ENCODE results near the gene CHRM1. TPM values are rescaled to one million over a fixed set of nuclear protein-coding genes. Genes with fewer than 3 reads are reported as not detected.

Gene CHRM1
- total and polyA plus RNA-seq, 2 donors = 0.05 TPM; not detected in 1

DNA sequence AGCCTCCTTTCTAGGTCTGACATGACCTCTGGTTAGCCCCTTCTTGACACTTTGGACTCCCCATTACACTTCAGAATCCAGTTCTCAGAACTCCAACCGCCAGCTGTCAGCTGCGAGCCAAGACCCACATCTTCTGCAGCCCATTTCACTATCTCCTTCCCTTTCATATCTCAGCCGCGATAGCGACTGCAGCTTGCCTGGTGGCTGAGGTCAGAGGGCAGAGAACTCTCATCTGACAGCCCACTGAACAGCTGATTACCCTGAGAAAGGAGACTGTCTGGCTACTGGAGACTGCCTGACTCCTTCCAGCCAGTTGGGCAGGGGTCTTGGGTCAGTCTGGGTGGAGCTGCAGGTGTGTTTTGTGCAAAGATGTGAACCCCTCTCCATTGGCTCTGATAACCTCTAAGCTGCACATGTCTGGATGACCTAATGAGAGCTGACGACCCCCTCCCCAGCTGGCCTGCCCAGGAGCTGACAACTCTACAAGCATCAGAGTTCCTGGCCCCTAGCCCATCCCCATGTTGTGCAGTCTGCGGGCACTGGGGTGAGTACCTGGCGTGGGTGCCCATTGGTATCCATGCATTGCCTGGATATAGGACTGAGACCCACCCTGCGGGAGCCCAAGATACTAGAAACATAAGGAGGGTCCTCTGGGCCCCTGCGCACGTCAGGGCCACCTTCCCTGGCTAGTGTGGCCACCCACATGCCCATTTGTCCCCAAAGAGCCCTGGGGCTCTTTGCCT lies 1.1 kb downstream of the CHRM1 start:
- peaks cover 23 to 74% of the 10 kb centered on the region in 2 donors for H3K27me3 ChIP-seq (ENCODE audit: control insufficient read depth in 2 of 2, insufficient read depth in 1 of 2, low read length in 1 of 2)
- H3K4me1 ChIP-seq (ENCODE audit: control insufficient read depth in 2 of 2, insufficient read depth in 2 of 2, low read length in 2 of 2) = peaks cover 3 to 8% of the 10 kb centered on the region in 2 donors
- 85% methylated on average over 11 of the region's 11 CpGs for WGBS
- H3K9me3 ChIP-seq (ENCODE audit: control insufficient read depth in 2 of 2, insufficient read depth in 1 of 2, low read length in 1 of 2) = no peaks in the 10 kb centered on the region
- no peak overlapping the region for H3K4me3 ChIP-seq (ENCODE audit: low read length in 2 of 2)
- no peak for DNase-seq (ENCODE audit: low read depth in 6 of 9, low spot score in 9 of 9)
- H3K27ac ChIP-seq (ENCODE audit: low read depth in 1 of 2, low read length in 1 of 2) = no peak overlapping the region
- H3K36me3 ChIP-seq (ENCODE audit: control insufficient read depth in 2 of 2, insufficient read depth in 2 of 2, low read length in 1 of 2) = no peaks in the 10 kb centered on the region

DNA sequence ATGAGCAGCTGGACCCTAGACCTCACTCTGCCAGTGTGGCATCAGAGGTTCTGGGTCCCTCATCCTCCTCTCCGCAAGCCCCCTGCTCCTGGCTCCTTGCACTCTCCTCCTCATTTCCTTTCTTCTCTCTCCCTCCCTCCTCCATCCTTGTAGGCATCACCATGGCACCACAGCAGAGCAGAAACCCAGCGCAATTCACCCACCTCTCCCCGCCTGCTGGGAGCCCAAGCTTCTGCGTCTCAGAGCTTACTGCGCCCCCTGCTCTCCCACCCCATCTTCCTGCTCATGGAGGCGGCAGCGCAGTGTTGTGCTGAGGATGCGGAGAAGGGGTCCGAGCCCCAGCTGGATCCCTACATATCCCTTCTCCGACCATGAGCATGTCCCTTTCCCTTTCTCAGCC lies 1.7 kb downstream of the CHRM1 start:
- WGBS = 95% methylated on average over 10 of the region's 10 CpGs
- no peak overlapping the region for H3K4me3 ChIP-seq (ENCODE audit: low read length in 2 of 2)
- no peaks in the 10 kb centered on the region for H3K36me3 ChIP-seq (ENCODE audit: control insufficient read depth in 2 of 2, insufficient read depth in 2 of 2, low read length in 1 of 2)
- no peaks in the 10 kb centered on the region for H3K9me3 ChIP-seq (ENCODE audit: control insufficient read depth in 2 of 2, insufficient read depth in 1 of 2, low read length in 1 of 2)
- no peak for DNase-seq (ENCODE audit: low read depth in 6 of 9, low spot score in 9 of 9)
- no peak overlapping the region for H3K27ac ChIP-seq (ENCODE audit: low read depth in 1 of 2, low read length in 1 of 2)
- peaks cover 3 to 8% of the 10 kb centered on the region in 2 donors for H3K4me1 ChIP-seq (ENCODE audit: control insufficient read depth in 2 of 2, insufficient read depth in 2 of 2, low read length in 2 of 2)
- peaks cover 23 to 68% of the 10 kb centered on the region in 2 donors for H3K27me3 ChIP-seq (ENCODE audit: control insufficient read depth in 2 of 2, insufficient read depth in 1 of 2, low read length in 1 of 2)

DNA sequence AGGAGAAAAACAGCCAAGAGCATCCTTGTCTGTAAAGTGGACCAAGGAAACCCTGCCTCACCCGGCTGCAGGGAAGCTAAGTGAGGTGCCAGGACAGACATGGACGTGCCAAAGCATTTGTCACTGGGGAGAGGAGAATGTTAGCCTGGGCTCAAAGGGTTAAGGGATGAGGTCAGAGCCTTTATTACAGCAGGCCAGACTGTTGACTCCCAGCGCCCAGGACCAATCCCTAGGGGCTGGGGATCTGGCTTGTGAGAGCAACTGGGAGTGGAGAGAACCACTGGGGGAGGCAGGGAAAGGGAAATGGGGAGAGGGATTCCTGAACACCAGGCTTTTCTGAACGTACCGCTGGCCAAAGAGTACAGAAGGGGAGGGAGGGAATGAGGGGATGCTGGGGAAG lies 2.6 kb downstream of the CHRM1 start:
- no peak overlapping the region for H3K4me3 ChIP-seq (ENCODE audit: low read length in 2 of 2)
- WGBS = 69% methylated on average over 5 of the region's 5 CpGs
- peaks cover 14 to 59% of the 10 kb centered on the region in 2 donors for H3K27me3 ChIP-seq (ENCODE audit: control insufficient read depth in 2 of 2, insufficient read depth in 1 of 2, low read length in 1 of 2)
- no peaks in the 10 kb centered on the region for H3K9me3 ChIP-seq (ENCODE audit: control insufficient read depth in 2 of 2, insufficient read depth in 1 of 2, low read length in 1 of 2)
- peaks cover 2 to 4% of the 10 kb centered on the region in 2 donors for H3K4me1 ChIP-seq (ENCODE audit: control insufficient read depth in 2 of 2, insufficient read depth in 2 of 2, low read length in 2 of 2)
- no peaks in the 10 kb centered on the region for H3K36me3 ChIP-seq (ENCODE audit: control insufficient read depth in 2 of 2, insufficient read depth in 2 of 2, low read length in 1 of 2)
- H3K27ac ChIP-seq (ENCODE audit: low read depth in 1 of 2, low read length in 1 of 2) = no peak overlapping the region
- DNase-seq (ENCODE audit: low read depth in 6 of 9, low spot score in 9 of 9) = no peak

DNA sequence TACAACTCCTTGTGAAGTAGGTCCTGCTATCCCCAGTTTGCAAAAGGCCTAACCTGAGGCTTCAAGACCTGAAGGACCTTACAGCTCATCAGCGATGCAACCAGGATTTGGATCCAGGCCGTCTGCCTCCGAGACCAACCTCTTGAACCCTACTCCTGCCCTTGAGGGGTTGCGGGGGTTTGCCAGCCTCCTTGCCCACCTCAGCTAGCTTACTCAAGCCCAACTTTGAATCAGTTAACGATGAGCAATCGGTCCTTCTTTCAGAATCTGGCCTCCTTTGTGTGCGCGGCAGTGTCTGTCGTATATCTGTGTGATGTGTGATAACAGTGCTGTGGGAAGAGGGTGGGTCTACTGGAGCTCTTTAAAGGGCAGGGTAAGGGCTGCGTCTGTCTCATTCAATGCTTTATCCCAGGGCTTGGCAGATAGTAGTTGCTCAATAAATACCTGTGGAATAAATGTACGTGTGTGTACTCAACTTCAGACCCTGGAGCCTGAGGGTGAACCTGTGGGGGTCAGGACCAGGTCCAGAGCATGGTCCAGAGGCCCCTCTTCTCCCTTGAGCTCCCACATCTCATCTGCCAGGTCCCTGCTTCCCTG lies 3.2 kb downstream of the CHRM1 start:
- WGBS = 96% methylated on average over 11 of the region's 11 CpGs
- Histone ChIP-seq H3K4me1 (ENCODE audit: control insufficient read depth in 2 of 2, insufficient read depth in 2 of 2, low read length in 2 of 2) (no peaks in the 10 kb centered on the region), H3K36me3 (ENCODE audit: control insufficient read depth in 2 of 2, insufficient read depth in 2 of 2, low read length in 1 of 2) (no peaks in the 10 kb centered on the region), H3K27ac (ENCODE audit: low read depth in 1 of 2, low read length in 1 of 2) (no peak overlapping the region), H3K27me3 (ENCODE audit: control insufficient read depth in 2 of 2, insufficient read depth in 1 of 2, low read length in 1 of 2) (peaks cover 9 to 54% of the 10 kb centered on the region in 2 donors), H3K9me3 (ENCODE audit: control insufficient read depth in 2 of 2, insufficient read depth in 1 of 2, low read length in 1 of 2) (no peaks in the 10 kb centered on the region), H3K4me3 (ENCODE audit: low read length in 2 of 2) (no peak overlapping the region)
- no peak for DNase-seq (ENCODE audit: low read depth in 6 of 9, low spot score in 9 of 9)

DNA sequence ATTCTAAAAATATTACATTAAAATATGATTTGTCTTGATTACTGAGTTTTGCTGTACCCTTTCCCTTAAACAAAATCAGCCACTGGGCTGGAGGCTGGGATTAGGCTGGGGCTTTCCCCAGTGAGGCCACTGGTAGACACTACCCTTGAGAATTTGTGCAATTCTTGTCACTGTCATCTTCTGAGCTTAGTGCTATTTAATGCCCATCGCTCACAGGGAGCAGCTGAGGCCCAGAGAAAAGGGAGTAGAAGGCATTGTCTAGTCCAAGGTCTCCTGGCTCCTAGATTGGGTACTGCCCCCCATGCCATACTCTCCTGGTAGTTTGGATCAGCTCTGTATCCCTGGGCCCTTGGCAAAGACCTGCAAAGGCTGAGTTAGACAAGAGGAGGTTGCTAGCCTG lies 6.7 kb downstream of the CHRM1 start:
- peaks cover 0 to 3% of the 10 kb centered on the region in 2 donors for H3K4me1 ChIP-seq (ENCODE audit: control insufficient read depth in 2 of 2, insufficient read depth in 2 of 2, low read length in 2 of 2)
- H3K9me3 ChIP-seq (ENCODE audit: control insufficient read depth in 2 of 2, insufficient read depth in 1 of 2, low read length in 1 of 2) = no peaks in the 10 kb centered on the region
- 93% methylated on average over 1 of the region's 1 CpG for WGBS
- DNase-seq (ENCODE audit: low read depth in 6 of 9, low spot score in 9 of 9) = no peak
- H3K27ac ChIP-seq (ENCODE audit: low read depth in 1 of 2, low read length in 1 of 2) = no peak overlapping the region
- H3K27me3 ChIP-seq (ENCODE audit: control insufficient read depth in 2 of 2, insufficient read depth in 1 of 2, low read length in 1 of 2) = peaks cover 0 to 18% of the 10 kb centered on the region in 2 donors
- no peak overlapping the region for H3K4me3 ChIP-seq (ENCODE audit: low read length in 2 of 2)
- no peaks in the 10 kb centered on the region for H3K36me3 ChIP-seq (ENCODE audit: control insufficient read depth in 2 of 2, insufficient read depth in 2 of 2, low read length in 1 of 2)

DNA sequence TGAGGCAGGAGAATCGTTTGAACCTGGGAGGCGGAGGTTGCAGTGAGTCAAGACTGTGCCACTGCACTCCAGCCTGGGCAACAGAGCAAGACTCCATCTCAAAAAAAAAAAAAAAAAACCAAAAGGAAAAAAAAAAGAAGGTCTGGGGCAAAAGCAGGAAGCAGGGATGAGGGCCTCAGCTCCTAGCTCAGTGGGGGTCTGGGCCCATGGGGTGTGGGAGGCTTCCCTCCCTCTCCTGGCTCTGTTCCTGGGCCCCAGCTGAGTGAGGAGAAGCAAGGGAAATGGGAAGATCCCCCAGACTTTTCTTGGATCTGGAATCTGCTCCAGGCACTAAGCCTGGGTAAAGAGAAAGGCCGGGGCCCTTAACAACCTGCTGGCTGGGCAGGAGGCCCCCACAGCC lies 8.9 kb downstream of the CHRM1 start:
- 99% methylated on average over 3 of the region's 3 CpGs for WGBS
- DNase-seq (ENCODE audit: low read depth in 6 of 9, low spot score in 9 of 9) = no peak
- Histone ChIP-seq H3K36me3 (ENCODE audit: control insufficient read depth in 2 of 2, insufficient read depth in 2 of 2, low read length in 1 of 2) (no peaks in the 10 kb centered on the region), H3K4me3 (ENCODE audit: low read length in 2 of 2) (no peak overlapping the region), H3K9me3 (ENCODE audit: control insufficient read depth in 2 of 2, insufficient read depth in 1 of 2, low read length in 1 of 2) (no peaks in the 10 kb centered on the region), H3K4me1 (ENCODE audit: control insufficient read depth in 2 of 2, insufficient read depth in 2 of 2, low read length in 2 of 2) (peaks cover 0 to 3% of the 10 kb centered on the region in 2 donors), H3K27me3 (ENCODE audit: control insufficient read depth in 2 of 2, insufficient read depth in 1 of 2, low read length in 1 of 2) (peaks cover 0 to 11% of the 10 kb centered on the region in 2 donors), H3K27ac (ENCODE audit: low read depth in 1 of 2, low read length in 1 of 2) (no peak overlapping the region)

DNA sequence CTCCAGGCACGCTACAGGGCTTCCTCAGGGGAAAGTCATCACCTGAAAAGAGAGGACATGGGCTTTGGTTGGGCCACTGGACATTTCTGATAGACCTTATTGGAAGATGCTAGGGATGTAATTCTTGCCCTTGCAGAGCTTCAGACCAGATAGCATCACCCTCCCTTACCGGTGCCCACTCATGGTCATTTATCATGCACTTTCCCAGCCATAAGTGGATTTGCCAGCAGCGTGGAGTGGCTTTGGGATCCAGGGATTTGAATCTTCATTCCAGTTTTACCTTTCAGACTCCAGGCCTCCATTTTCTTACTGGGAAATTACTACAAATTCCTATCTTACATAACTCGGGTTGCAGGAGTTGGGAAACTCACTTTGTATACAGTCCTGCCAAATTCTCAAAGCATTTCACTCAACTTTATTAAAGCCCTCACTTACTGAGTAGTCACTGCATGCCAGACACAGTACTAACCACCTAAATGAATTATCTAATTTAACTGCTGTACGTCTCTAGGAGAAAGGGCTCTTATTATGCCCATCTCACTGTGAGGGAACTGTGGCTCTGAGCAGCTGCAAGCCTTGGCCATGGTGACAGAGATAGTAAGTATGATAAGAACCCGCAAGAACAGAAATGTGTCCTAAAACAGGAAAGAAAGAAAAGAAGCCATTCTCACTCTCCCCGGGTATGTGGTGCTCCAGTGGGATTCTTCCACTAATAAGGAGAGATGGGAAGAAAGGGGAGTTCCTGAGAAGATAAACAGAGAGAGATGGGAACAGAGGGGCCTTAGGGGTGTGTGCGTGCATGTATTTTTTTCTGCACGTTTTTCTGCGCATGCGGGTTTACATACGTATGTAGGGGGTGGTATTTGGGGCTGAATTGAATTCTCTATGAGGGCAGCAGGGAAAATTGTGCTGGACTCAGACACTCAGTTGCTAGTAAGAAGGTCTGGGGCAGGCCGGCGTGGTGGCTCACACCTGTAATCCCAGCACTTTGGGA lies 9.7 kb downstream of the CHRM1 start:
- Histone ChIP-seq H3K9me3 (ENCODE audit: control insufficient read depth in 2 of 2, insufficient read depth in 1 of 2, low read length in 1 of 2) (no peaks in the 10 kb centered on the region), H3K4me3 (ENCODE audit: low read length in 2 of 2) (no peak overlapping the region), H3K27ac (ENCODE audit: low read depth in 1 of 2, low read length in 1 of 2) (no peak overlapping the region), H3K36me3 (ENCODE audit: control insufficient read depth in 2 of 2, insufficient read depth in 2 of 2, low read length in 1 of 2) (no peaks in the 10 kb centered on the region), H3K4me1 (ENCODE audit: control insufficient read depth in 2 of 2, insufficient read depth in 2 of 2, low read length in 2 of 2) (peaks cover 0 to 3% of the 10 kb centered on the region in 2 donors), H3K27me3 (ENCODE audit: control insufficient read depth in 2 of 2, insufficient read depth in 1 of 2, low read length in 1 of 2) (peaks cover 0 to 17% of the 10 kb centered on the region in 2 donors)
- no peak for DNase-seq (ENCODE audit: low read depth in 6 of 9, low spot score in 9 of 9)
- 76% methylated on average over 14 of the region's 14 CpGs for WGBS

DNA sequence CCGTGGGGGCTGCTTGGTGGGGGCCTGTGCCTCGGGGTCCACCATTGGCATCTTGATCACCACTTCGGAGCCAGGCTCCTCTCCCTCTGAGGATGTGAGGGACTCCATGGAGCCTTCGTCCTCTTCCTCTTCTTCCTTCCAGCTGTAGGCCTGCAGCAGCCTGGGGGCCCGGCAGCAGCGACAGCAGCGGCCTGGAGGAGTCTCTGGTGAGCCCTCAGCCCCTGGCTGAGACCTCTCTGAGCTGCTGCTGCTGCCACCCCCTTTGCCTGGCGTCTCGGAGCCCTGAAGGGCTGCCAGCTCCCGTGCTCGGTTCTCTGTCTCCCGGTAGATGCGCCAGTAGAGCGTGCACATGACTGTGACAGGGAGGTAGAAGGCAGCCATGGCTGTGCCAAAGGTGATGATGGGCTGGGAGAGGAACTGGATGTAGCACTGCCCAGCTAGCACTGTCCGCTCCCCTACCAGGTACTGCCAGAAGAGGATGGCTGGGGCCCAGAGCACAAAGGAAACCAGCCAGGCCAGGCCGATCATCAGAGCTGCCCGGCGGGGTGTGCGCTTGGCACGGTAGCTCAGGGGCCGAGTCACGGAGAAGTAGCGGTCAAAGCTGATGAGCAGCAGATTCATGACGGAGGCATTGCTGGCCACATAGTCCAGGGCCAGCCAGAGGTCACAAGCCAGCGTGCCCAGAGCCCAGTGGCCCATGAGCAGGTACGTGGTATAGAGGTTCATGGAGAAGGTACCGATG lies 10.9 kb downstream of the CHRM1 start:
- Histone ChIP-seq H3K4me1 (ENCODE audit: control insufficient read depth in 2 of 2, insufficient read depth in 2 of 2, low read length in 2 of 2) (peaks cover 3% of the 10 kb centered on the region in 2 donors), H3K36me3 (ENCODE audit: control insufficient read depth in 2 of 2, insufficient read depth in 2 of 2, low read length in 1 of 2) (no peaks in the 10 kb centered on the region), H3K9me3 (ENCODE audit: control insufficient read depth in 2 of 2, insufficient read depth in 1 of 2, low read length in 1 of 2) (no peaks in the 10 kb centered on the region), H3K27ac (ENCODE audit: low read depth in 1 of 2, low read length in 1 of 2) (no peak overlapping the region), H3K4me3 (ENCODE audit: low read length in 2 of 2) (no peak overlapping the region), H3K27me3 (ENCODE audit: control insufficient read depth in 2 of 2, insufficient read depth in 1 of 2, low read length in 1 of 2) (peaks cover 0 to 25% of the 10 kb centered on the region in 2 donors)
- DNase-seq (ENCODE audit: low read depth in 6 of 9, low spot score in 9 of 9) = no peak
- 96% methylated on average over 27 of the region's 27 CpGs for WGBS
